ENCODE data around the gene PTPRR.

Gene PTPRR

GRCh38 chr12:70809887-70810286 is 110.7 kb downstream of the PTPRR start:
- TF ChIP-seq, protein P1, sequence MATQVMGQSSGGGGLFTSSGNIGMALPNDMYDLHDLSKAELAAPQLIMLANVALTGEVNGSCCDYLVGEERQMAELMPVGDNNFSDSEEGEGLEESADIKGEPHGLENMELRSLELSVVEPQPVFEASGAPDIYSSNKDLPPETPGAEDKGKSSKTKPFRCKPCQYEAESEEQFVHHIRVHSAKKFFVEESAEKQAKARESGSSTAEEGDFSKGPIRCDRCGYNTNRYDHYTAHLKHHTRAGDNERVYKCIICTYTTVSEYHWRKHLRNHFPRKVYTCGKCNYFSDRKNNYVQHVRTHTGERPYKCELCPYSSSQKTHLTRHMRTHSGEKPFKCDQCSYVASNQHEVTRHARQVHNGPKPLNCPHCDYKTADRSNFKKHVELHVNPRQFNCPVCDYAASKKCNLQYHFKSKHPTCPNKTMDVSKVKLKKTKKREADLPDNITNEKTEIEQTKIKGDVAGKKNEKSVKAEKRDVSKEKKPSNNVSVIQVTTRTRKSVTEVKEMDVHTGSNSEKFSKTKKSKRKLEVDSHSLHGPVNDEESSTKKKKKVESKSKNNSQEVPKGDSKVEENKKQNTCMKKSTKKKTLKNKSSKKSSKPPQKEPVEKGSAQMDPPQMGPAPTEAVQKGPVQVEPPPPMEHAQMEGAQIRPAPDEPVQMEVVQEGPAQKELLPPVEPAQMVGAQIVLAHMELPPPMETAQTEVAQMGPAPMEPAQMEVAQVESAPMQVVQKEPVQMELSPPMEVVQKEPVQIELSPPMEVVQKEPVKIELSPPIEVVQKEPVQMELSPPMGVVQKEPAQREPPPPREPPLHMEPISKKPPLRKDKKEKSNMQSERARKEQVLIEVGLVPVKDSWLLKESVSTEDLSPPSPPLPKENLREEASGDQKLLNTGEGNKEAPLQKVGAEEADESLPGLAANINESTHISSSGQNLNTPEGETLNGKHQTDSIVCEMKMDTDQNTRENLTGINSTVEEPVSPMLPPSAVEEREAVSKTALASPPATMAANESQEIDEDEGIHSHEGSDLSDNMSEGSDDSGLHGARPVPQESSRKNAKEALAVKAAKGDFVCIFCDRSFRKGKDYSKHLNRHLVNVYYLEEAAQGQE (IDR thresholded peaks at IDR 0.05; ENCODE audit: insufficient read depth in 1 of 2, low read depth in 2 of 2, low read length in 2 of 2): no peak
- TF ChIP-seq POLR2AphosphoS5 (IDR thresholded peaks at IDR 0.05; ENCODE audit: low read depth, low read length) (no peak), FOXP2 (optimal IDR thresholded peaks at IDR 0.05; ENCODE audit: borderline replicate concordance, extremely low read depth, extremely low read length, insufficient read depth) (no peak), TAF1 (IDR thresholded peaks at IDR 0.05; ENCODE audit: borderline replicate concordance, insufficient read depth, low read length) (no peak), SIN3A (IDR thresholded peaks at IDR 0.05; ENCODE audit: borderline replicate concordance, insufficient read depth, low read length) (no peak)

DNA sequence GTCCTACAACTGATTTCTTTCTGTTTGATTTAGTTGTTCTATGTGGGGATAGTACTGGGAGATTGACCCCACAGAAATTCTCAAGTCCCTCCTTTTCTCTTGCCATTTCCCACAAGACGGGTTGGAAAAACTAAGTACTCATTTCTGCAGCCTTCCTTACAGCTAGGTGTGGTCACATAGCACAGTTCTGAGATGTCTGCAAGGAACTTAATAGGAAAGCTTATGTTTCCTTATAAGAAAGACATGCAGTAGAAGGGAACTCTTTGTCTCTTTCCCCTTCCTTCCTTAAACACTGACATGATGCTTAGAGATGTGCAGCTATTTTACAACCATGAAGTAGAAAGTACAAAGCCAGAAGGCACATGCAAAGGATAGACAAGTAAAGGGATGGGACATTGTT is 113.7 kb downstream of the PTPRR start:
- TF ChIP-seq SIN3A (IDR thresholded peaks at IDR 0.05; ENCODE audit: borderline replicate concordance, insufficient read depth, low read length): no peak
- TF ChIP-seq FOXP2 (optimal IDR thresholded peaks at IDR 0.05; ENCODE audit: borderline replicate concordance, extremely low read depth, extremely low read length, insufficient read depth): no peak
- no peak for TF ChIP-seq POLR2AphosphoS5 (IDR thresholded peaks at IDR 0.05; ENCODE audit: low read depth, low read length)
- TF ChIP-seq, protein P1 (IDR thresholded peaks at IDR 0.05; ENCODE audit: insufficient read depth in 1 of 2, low read depth in 2 of 2, low read length in 2 of 2): no peak
- TF ChIP-seq TAF1 (IDR thresholded peaks at IDR 0.05; ENCODE audit: borderline replicate concordance, insufficient read depth, low read length): no peak

DNA sequence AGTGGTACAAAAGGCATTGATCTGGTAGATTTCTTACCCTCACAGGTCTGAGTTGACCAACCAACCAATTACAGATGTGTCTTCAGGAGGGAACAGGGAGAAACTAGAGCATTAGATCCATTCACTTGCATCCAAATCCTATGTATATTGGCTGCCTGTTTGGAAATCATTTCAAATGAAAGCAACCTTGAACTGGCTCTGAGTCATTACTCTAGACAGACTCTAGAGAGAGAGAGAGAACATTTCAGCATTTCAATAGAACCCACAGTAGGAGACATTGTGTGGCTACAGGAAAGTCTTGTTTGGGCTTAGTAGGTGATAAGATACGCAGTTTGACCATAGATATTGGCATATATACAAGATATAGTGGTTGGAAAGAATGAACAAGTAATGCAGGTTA is 114.5 kb downstream of the PTPRR start:
- TF ChIP-seq FOXP2 (optimal IDR thresholded peaks at IDR 0.05; ENCODE audit: borderline replicate concordance, extremely low read depth, extremely low read length, insufficient read depth) (no peak), TAF1 (IDR thresholded peaks at IDR 0.05; ENCODE audit: borderline replicate concordance, insufficient read depth, low read length) (no peak), SIN3A (IDR thresholded peaks at IDR 0.05; ENCODE audit: borderline replicate concordance, insufficient read depth, low read length) (no peak), POLR2AphosphoS5 (IDR thresholded peaks at IDR 0.05; ENCODE audit: low read depth, low read length) (no peak)
- TF ChIP-seq, protein P1 (IDR thresholded peaks at IDR 0.05; ENCODE audit: insufficient read depth in 1 of 2, low read depth in 2 of 2, low read length in 2 of 2): no peak

GRCh38 chr12:70798016-70798783 is 122.3 kb downstream of the PTPRR start:
- TF ChIP-seq POLR2AphosphoS5 (IDR thresholded peaks at IDR 0.05; ENCODE audit: low read depth, low read length) (no peak), FOXP2 (optimal IDR thresholded peaks at IDR 0.05; ENCODE audit: borderline replicate concordance, extremely low read depth, extremely low read length, insufficient read depth) (no peak), TAF1 (IDR thresholded peaks at IDR 0.05; ENCODE audit: borderline replicate concordance, insufficient read depth, low read length) (no peak), SIN3A (IDR thresholded peaks at IDR 0.05; ENCODE audit: borderline replicate concordance, insufficient read depth, low read length) (no peak)
- TF ChIP-seq, protein P1 (IDR thresholded peaks at IDR 0.05; ENCODE audit: insufficient read depth in 1 of 2, low read depth in 2 of 2, low read length in 2 of 2): no peak
